Calu3 (cell line): ENCODE data around the gene KLC1. TPM values are rescaled to one million over a fixed set of nuclear protein-coding genes. Genes with fewer than 3 reads are reported as not detected.
A peak's percentile ranks its signal among the peaks of the same experiment; 100 is the strongest.

ENCODE experiments used
- BruUV-seq: library from RNA; stranded (reverse); fragments of 400-500 nt; replicated peaks from 2 replicates; lab custom pipeline; 2021; lab: Mats Ljungman, UMichigan
- CTCF ChIA-PET: fragments of 300-600 bp; sonication (Branson Sonifier 250); formaldehyde crosslinking; loops from one replicate; lab custom pipeline; 2022; ENCODE audit warnings: antibody characterized with exemption; lab: Charles Lee
- DNase-seq: peaks from one replicate; pipeline ENCODE4 v3.0.0; 2022
- H3K27ac Mint-ChIP-seq: one replicate; pipeline ENCODE4 v1.8.0; 2022; ENCODE audit warnings: mixed read lengths; ENCODE audit not compliant: unreplicated experiment
- H3K27me3 Mint-ChIP-seq: one replicate; pipeline ENCODE4 v1.8.0; 2022; ENCODE audit warnings: mixed read lengths; ENCODE audit not compliant: unreplicated experiment
- H3K36me3 Mint-ChIP-seq: one replicate; pipeline ENCODE4 v1.8.0; 2022; ENCODE audit warnings: mild to moderate bottlenecking, moderate library complexity, mixed read lengths; ENCODE audit not compliant: insufficient read depth, unreplicated experiment
- H3K4me1 Mint-ChIP-seq: one replicate; pipeline ENCODE4 v1.8.0; 2022; ENCODE audit warnings: mild to moderate bottlenecking, low read depth, mixed read lengths; ENCODE audit not compliant: unreplicated experiment
- H3K4me3 Mint-ChIP-seq: one replicate; pipeline ENCODE4 v1.8.0; 2022; ENCODE audit warnings: mild to moderate bottlenecking, low read depth, moderate library complexity, mixed read lengths; ENCODE audit not compliant: unreplicated experiment
- H3K9me3 Mint-ChIP-seq: one replicate; pipeline ENCODE4 v1.8.0; 2022; ENCODE audit warnings: low read depth, mixed read lengths; ENCODE audit not compliant: unreplicated experiment
- CTCF ChIP-seq: fragments of 200-600 bp; IDR thresholded peaks from one replicate; pipeline ENCODE4 v1.8.0; 2022; ENCODE audit warnings: antibody characterized with exemption; ENCODE audit not compliant: unreplicated experiment
- intact Hi-C: fragments of 100-400 bp; cut with micrococcal nuclease; formaldehyde crosslinking; loops from one replicate; pipeline ENCODE4 v1.10.0; 2022; ENCODE audit not compliant: unreplicated experiment
- total RNA-seq: library from RNA; stranded (reverse); gene quantifications from 2 replicates; pipeline ENCODE4 v1.2.3, GENCODE V29; 2022

Gene KLC1
- total RNA-seq, 1 experiment from 2014 or later = 124 TPM

GRCh38 chr14:103697206-103697602 lies 68.2 kb downstream of the KLC1 start:
- no peak for TF ChIP-seq CTCF
- DNase-seq = no peak
- no peaks in the 10 kb centered on the region for H3K9me3 Mint-ChIP-seq
- intact Hi-C loops = no loop called here
- peaks cover 48% of the 10 kb centered on the region for H3K36me3 Mint-ChIP-seq
- no peaks in the 10 kb centered on the region for H3K27me3 Mint-ChIP-seq
- no TSS peak for BruUV-seq
- no peak overlapping the region for H3K27ac Mint-ChIP-seq
- no peaks in the 10 kb centered on the region for H3K4me1 Mint-ChIP-seq
- no peak overlapping the region for H3K4me3 Mint-ChIP-seq
- CTCF ChIA-PET = interaction anchor here (0.6 kb wide), 1 partner anchor 15 kb away, joined by 5 read pairs; no protein-coding TSS in a partner anchor

GRCh38 chr14:103697603-103698379 lies 68.8 kb downstream of the KLC1 start:
- Mint-ChIP-seq H3K27ac (no peak overlapping the region), H3K27me3 (no peaks in the 10 kb centered on the region), H3K36me3 (peaks cover 54% of the 10 kb centered on the region), H3K9me3 (no peaks in the 10 kb centered on the region), H3K4me3 (no peak overlapping the region), H3K4me1 (no peaks in the 10 kb centered on the region)
- no peak for DNase-seq
- intact Hi-C loops = no loop called here
- BruUV-seq = no TSS peak
- TF ChIP-seq CTCF = no peak
- CTCF ChIA-PET = no interaction called here

- peaks cover 61% of the 10 kb centered on the region for H3K36me3 Mint-ChIP-seq
- no peak overlapping the region for H3K4me3 Mint-ChIP-seq
- TF ChIP-seq CTCF = no peak
- H3K27me3 Mint-ChIP-seq = no peaks in the 10 kb centered on the region
- H3K27ac Mint-ChIP-seq = no peak overlapping the region
- no peak for DNase-seq
- CTCF ChIA-PET = no interaction called here
- H3K9me3 Mint-ChIP-seq = no peaks in the 10 kb centered on the region
- H3K4me1 Mint-ChIP-seq = no peaks in the 10 kb centered on the region
- BruUV-seq = no TSS peak
- intact Hi-C loops = no loop called here
Measured at GRCh38 chr14:103698380-103699260, 69.6 kb downstream of the KLC1 start.

GRCh38 chr14:103699261-103699661 lies 70.2 kb downstream of the KLC1 start:
- no peak for DNase-seq
- BruUV-seq = no TSS peak
- intact Hi-C loops = no loop called here
- H3K9me3 Mint-ChIP-seq = no peaks in the 10 kb centered on the region
- no peak overlapping the region for H3K4me3 Mint-ChIP-seq
- CTCF ChIA-PET = no interaction called here
- peaks cover 61% of the 10 kb centered on the region for H3K36me3 Mint-ChIP-seq
- peak overlapping the region; percentile 37 for H3K27ac Mint-ChIP-seq
- H3K27me3 Mint-ChIP-seq = no peaks in the 10 kb centered on the region
- no peaks in the 10 kb centered on the region for H3K4me1 Mint-ChIP-seq
- TF ChIP-seq CTCF = no peak
